Endometrial microvascular endothelial cells (primary cell): Measurements from ENCODE around the gene OR2F2. TPM values are rescaled to one million over a fixed set of nuclear protein-coding genes. Genes with fewer than 3 reads are reported as not detected.

Experiments used
- in situ Hi-C: cut with HindIII; loops from 2 replicates; pipeline ENCODE4 v1.10.0; 2017; ENCODE audit warnings: low sequenced_read_pairs, low pct_unique_long_range_greater_than_20kb; ENCODE audit errors: inconsistent ontology term
- total RNA-seq: library from RNA; depleted of rRNA; stranded (reverse); fragments of >200 nt; gene quantifications from one replicate; pipeline ENCODE4 v1.2.3, GENCODE V29; 2015; ENCODE audit errors: inconsistent ontology term

The OR2F2 gene
- total RNA-seq, 1 donor from 2014 or later, result not detected

DNA sequence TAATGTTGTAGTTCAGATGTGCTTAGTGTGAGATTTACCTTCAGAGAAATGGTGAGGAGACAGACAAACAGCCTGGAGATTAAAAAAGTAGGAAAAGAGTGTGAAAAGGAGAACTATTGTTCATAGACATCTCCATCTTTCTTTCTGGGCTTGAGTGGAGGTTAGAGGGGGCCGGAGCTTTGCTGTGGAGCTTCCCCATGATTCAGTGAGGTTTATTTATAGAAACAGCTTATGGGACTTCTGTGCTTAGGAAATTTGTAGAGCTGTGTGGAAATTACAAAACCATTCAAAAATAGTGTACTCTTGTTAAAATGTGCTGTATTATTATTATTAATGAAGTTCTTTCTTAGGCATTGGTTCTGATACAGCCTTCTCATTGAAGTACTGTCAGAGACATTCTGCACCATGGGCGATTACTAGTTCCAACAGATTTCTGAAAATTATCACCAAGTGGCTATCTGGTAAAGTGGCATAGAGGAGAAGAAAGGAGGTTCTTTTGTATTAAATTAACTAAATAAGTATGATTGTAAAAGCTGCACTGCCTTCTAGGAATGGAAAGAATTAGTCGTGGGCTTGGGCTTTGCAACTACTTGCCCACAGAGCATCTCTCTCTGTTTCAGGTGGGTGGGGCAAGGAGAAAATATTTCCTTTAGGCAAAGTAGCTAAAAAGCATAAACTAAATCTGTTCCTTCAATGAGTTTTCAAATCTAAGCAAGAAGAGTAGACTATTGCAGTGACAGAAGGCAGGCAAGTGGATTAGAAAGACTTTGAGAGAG is 24.4 kb upstream of the OR2F2 start:
- in situ Hi-C loops, result no loop called here

DNA sequence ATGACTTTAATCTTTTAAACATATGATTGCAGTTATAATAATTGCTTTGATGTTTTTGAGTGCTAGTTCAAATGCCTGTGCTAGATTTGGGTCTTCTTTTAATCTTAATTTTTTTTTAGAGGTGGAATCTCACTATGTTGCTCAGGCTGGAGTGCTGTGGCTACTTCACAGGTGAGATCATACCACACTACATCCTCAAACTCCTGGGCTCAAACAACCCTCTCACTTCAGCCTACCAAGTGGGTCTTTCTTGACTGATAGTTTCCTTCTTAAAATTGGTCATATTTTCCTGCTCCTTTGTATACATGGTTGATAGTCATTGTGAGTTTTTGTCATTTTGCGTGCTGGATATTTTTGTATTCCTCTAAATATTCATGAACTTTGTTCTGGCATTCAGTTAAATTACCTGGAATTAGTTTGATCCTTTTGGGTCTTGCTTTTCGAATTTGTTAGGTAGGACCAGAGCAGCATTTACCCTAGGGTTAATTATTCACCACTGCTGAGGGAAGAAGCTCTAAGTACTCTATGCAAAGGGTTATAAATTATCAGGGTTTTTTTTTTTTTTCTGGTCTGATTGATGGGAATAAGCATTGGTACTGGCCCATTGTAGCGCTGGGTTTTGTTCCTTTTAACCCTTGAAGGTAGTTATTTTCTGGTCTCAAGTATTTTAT is 21.0 kb upstream of the OR2F2 start:
- in situ Hi-C loops, result no loop called here

DNA sequence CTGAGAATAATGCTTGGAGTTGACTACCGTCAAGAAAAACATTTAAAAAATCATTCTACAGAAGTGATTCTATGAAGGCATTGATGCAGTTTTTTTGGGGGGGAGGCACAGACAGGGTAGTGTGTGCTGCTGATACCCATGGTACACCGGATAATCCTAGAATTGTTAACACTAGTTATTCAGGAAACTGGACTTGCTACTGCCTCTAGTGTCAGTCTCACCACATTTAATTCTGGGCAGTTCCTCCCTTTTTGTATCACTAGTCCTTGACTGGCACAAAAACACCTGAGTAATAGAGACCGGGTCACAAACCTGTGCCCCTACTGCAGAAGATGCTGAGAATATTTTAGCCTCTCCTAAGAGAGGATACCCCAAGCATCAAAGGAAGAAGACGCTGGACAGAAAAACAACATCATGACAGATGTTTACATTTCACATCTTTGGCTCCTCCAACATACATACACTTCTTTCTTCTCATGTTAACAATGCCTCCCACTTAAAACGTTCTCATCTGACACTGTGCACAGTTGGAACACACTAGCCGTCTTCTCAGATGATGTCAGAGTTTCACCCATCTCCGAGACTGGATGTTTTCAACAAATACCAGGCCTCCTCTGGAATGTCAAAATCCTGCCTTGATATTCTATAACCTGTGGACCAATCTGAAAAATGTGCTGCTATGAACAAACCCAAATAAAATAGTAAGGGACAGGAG is 19.9 kb upstream of the OR2F2 start:
- in situ Hi-C loops, result no loop called here

DNA sequence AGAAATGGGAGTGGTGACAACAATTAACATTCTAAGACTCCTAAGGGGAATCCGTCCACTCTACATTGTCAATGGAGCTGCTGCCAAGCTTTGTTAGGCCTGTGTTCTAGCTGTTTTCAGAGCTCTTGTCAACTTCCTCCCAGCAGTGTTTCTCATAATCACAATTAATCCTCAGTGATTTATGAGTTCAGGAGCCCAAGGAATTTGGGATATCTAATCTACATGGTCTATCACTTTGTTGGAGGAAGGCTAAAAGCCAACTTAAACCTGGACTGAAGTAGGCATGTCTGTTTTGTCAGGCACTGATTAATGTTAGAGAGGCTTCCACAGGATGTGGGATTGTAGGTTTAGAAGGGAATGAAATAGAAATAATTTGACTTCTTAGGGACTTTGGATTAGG is 10.2 kb upstream of the OR2F2 start:
- in situ Hi-C loops, result no loop called here

DNA sequence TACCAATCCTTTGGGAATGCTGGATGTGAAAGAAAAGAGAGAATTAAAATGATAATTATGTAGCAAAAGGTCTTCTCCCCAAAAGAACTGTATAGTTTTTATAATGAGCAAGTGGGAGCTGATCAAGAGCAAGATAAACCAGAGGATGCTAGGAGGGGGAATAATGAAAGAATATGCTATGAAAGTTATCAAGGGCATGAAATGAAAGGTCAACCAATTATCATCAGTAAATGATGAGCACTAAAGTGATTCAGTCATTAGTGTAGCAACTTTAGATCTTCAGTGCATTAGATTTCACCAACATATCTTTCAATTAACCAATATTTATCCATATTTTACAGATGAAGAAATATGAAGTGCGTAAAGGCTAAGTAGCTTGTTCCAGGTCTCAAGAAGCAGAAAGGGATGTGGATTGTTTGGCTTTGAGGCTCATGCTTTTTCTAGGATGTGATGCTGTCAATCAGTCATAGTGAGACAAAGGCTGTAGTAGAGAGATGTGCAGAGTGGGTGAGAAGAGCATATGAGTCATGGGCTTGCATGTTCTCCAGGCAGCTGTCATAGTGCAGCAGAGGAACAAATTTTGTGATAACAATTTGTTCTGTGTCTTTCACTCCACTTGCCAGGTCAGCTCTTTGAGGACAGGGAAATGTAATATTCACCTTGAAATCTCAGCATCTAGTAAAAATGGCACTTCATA is 5.7 kb upstream of the OR2F2 start:
- in situ Hi-C loops, result no loop called here

DNA sequence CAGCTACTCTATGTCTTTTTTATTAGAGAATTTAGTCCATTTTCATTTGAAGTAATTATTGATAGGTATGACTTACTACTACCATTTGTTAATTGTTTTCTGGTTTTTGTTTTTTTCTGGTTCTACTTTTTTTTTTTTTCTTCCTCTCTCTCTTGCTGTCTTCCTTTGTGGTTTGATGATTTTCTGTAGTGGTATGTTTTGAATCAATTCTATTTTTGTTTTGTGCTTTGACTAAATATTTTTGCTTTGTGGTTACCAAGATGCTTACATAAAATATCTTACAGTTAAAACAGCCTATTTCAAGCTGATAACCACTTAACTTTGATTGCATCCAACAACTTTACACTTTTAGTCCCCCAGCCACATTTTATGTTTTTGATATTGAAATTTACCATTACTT is 3.3 kb upstream of the OR2F2 start:
- in situ Hi-C loops, result no loop called here

DNA sequence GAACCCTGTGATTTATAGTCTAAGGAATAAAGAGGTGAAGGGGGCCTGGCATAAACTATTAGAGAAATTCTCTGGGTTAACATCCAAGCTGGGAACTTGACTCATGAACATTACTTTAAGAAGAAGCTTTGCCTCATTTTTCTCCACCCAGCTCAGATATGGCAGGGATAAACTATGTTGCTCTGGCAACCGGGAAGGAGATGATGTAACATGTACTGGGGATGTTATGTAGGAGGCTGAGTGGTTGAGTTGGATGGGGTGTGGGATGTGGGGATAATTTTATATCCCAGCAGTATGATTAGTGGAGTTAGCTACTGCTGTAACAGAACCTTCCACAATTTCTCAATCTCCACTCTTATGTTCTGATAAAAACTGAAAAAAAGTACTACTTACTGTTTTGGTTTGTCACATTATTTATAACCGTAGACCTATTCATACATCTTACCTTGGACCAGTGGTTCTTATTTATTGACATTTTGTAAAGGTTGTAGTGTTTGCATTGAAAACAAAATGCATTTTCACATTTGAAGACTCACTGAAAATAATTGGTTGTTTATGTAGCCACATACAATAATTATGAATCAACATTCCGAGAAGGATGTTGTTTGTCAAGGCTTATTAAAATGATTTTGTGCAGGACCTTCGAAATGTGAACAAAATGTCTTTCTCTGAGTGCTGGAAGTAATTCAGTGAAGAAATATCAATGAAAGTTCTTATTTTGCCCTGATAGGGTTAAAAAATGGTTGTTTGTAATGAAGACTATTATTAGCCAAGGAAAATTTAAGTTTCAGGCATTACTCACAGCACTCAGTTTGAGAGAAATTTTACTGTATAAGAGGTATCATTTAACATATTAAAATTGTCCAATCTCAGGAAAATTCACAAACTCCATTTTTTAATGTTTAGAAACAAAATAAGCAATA is 1.3 kb downstream of the OR2F2 start:
- in situ Hi-C loops, result no loop called here

DNA sequence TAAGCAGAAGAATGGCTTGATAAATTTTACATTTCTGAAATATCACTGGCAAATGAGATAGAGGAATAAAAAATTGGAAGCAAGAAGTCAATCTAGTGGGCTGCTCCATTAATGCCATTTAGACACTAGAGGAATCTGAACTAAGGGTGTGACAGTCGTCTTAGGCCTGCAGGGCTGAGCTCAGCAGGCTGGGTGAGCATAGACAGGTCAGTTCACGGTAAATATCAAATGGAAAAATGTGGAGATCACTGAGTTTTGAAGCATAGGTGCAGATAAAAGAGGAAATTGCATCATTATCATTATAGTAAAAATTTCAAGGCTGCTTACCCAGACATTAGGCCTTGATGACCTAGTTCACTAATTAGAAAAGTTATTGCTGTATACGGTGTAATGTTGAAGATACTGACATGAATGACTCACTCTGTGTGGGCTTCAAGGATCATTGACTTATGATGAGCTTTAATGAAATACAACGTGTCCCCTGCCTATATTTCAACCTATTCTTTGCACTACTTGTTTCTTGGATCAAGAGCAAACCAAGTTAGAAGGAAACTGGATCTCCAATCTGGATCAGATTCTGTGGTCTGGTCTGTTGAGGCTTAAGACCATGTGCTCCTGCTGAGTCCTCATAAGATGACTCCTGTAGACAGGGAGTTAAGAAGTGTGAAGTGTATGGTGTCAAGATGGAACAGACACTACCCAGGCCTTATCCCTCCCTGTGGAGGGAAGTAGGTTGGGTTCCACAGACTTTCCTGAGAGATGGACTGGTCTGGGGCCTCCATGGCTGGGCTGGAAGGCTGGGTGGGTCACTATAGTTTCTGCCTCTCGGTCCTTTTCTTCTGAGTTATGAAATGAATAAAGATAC is 3.6 kb downstream of the OR2F2 start:
- in situ Hi-C loops, result no loop called here

DNA sequence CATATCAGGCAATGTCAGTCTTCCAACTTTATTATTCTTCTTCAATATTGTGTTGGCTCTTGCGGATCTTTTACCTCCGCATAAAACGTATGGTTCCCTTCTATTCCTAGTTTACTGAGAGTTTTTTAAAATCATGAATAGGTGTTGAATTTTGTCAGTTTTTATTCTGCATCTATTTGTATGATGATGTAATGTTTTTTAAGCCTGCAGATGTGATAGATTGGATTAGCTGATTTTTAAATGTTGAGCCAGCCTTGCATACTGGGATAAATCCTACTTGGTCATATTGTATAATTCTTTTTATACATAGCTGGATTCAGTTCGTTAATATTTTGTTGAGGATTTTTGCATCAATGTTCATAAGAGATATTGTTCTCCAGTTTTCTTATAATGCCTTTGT is 10.4 kb downstream of the OR2F2 start:
- in situ Hi-C loops, result no loop called here

DNA sequence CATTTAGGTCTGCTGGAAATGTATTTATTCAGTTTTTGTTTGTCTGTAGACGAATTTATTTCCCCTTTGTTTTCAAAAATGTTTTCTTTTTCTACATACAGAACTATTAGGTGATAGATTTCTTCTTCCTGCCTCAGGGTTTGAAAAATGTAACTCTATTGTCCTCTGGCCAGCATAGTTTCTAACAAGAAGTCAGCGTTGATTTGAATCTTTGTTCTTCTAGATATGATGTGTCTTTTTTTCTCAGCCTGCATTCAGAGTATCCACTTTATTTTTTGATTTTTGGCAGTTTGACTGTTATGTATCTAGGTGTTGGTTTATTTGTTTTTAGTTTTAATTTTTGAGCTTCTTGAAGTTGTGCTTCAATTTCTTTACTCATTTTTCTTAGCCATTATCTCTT is 12.1 kb downstream of the OR2F2 start:
- in situ Hi-C loops, result no loop called here

DNA sequence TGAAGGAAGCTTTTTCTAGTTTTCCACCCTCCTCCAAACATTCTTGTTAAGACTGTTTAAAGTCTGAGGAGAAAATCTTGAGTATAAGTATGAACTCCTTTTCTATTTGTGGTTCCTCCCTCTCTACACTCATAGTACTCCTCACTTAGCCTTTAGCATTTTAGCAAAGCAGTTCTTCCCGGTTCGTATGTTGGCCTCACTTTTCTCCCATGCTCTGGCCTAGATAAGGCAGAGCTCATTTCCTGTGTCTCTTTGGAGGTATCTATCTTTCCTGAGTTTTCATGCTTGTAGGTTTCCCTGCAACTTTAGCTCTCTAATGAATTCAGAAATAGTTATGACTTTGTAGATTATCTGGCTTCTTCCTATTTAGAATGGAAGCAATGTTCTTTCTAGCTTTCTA is 13.7 kb downstream of the OR2F2 start:
- in situ Hi-C loops, result no loop called here

DNA sequence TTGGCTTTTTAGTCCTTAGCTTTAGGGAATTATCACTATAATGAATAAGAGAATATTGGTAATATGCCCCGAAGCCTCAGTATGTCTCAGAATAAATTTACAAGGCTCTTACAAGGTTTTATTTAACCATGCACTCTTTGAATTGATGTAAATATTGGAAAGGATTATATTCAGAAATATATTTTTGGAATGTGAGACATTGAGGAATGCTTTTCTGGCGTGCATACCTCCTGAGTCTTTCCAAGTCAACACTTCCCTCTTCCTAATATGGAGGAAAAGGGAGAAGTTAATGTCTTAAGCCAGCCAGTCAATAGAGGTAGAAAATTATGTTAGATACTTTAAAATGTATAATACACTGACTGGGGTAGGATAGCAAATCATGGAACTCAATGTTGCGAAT is 18.4 kb downstream of the OR2F2 start:
- in situ Hi-C loops, result no loop called here

DNA sequence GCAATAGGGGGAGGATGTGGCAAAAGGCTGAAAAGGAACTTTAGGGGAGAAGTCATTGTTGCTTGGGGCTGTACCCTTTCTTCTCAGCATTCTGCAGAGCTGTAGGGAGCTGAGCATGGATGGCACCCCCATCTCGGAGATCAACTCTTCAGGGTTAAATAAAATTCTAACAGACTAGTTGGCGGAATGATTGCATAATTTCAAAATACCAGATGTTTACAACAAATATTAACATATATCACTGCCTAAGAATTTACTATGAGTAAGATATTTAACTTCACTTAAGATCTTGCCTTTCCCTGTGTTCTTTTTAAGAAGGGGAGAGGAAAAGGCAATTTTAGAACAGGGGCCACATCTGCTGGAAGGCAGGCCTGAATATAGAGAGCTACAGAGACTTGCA is 19.1 kb downstream of the OR2F2 start:
- in situ Hi-C loops, result no loop called here

DNA sequence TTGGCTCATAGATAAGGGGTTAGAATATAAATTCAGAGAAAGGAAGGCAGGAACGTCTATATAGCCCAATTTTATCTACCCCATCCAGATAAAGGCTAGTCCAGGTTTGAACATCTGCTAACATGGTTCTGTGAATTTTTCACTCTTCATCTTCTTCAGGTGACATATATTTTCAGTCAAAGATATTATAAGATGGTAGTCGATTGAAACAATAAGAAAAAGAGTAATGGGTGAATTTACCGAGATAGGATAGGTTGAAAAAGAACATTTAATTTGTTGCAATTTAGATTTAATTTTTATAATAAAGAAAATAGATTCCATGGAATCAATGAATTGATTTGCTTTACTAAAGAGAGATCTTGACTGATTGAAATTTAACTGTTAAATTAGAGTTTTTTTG is 19.5 kb downstream of the OR2F2 start, which contains the start of gene OR2F1:
Gene OR2F1, plus strand, starts transcription at position 301 of the 400 bp plus-strand sequence. CDS start 5,127 bp downstream, outside the sequence.
- in situ Hi-C loops, result no loop called here

DNA sequence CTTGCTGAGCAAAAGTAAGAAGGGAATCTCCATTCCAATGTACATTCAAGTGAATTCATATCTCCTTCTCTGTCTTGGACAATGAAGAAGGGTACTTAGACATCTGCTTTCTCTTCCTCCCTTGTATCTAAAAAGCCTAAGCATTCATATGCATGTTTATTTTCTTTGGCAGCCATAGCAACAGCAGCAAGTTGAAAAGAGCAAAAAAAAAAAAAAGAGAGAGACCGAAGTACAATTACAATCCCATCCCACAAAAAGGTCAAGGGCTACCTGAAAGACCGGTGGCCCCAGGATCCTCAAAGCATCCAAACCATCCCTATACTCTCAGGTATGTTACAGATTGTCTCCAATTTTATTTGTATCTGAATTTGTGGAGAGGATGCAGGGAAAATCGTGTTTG is 23.7 kb downstream of the OR2F2 start:
- in situ Hi-C loops, result no loop called here

DNA sequence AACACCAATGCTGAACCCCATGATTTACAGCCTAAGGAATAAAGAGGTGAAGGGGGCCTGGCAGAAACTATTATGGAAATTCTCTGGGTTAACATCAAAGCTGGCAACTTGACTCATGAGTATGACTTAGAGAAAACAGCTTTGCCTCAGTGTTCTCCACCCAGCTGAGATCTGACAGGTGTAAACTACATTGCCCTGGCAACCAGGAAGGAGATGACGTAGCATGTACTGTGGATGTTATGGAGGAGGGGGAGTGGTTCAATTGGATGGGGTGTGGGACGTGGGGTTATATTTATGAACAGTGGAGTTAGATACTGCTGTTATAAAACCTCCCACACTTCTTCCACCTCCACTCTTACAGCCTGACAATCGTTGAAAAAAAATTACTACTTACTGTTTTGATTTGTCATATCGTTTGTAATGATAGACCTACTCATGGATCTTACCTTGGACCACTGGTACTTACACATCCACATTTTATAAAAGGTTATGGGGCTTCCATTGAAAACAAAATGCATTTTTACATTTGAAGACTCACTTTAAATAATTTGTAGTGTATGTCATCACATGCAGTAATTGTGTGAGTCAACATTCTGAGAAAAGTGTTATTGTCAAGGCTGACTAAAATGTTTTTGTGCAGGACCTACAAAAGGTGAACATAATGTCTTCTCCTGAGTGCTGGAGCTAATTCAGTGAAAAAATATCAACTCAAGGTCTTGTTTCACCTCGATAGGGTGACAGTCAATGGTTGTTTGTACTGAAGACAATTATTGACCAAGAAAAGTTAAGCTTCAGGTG is 26.0 kb downstream of the OR2F2 start:
- in situ Hi-C loops, result no loop called here

DNA sequence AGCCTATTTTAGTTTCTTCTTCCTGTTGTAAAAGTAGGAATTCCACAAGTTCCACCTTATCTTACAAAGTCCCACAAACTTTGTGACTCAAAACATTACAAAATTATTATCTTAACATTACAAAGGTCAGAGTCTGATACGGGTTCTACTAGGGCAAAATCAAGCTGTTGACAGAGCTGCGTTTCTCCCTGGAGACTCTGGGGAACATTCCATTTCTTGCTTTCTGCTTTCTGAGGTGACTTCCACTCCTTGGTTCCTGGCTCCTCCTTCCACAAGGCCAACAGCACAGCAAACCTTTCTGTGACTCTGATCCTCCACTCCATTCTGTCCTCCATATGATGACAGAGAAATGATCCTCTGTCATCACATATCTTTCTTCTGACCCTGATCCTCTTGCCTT is 30.2 kb downstream of the OR2F2 start:
- in situ Hi-C loops, result no loop called here
